CD1c-positive myeloid dendritic cell (primary cell): ENCODE results near the gene RASSF1.
A peak's percentile ranks its signal among the peaks of the same experiment; 100 is the strongest.

ENCODE experiments used
- DNase-seq: peaks from one replicate; pipeline ENCODE4 v3.0.0-alpha.2; 2016; ENCODE audit errors: extremely low spot score

Gene RASSF1

DNA sequence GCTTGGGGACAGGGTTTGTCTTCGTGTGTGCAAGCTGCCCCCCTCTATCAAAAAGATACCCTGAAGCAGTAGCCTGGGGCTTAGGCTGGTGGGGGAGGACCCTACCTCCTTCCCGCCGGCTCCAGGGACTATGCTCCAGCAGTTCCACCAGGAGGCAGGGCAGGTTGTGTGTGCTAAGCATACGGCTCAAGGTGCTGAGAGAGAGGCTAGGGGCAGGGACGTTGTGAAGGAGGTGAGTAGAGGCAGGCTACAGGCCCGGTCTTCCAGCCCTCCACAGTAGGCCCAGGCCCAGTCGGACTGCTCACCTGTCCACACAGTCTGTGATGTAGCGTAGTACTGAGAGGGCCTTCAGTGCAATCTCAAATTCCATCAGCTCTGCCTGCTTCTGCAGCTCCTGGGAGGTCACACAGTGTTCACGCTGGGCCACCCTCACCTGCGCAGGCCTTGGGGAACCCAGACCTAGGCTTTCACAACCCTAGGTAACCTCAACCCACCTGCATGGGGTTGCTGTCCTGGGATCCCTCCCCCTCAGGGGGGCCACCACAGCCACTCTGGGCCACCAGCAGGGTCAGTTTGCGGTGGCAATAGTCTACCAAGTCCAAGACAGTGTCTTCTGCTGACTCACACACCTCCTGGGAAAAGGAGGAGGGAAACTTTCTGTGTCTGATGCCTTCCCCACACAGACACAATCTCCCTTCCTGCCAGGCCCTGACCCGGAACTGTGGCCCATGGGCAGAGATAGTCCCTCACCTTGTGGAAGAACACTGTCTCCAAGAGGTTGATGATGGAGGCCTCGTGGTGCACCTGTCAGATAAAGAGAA is 2.4 kb upstream of the RASSF1 start:
- DNase-seq = no peak

DNA sequence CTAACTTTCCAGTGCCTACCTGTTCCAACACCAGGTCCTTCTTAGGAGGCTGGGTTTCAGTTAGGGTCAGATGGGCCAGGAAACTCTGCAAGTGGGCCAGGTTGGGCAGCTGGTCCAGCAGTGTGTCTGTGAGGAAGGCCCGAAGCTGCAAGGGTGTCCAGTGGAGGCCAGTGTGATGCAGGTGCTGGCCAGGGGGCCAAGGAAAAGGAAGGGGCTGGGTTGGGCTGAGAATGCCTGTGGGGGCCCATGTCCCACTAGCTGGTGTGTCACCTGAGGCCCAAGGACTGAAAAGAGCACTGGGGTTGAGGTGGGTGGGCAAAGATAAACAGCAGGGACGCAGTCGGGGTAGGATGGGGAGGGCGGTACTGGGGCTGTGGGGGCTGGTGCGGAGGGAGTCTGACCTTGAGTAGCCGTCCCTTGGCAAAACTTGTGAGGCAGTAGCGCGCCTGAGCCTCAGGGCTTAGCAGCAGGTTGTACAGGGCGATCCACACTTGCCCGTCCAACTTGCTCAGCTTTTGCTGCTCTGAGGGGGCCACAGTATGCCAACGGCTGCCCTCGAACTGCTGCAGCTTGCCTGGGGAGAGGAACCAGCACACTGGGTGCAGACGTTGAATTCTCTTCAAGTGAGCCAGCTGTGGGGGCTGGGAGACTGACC is 1.5 kb upstream of the RASSF1 start:
- DNase-seq = no peak

DNA sequence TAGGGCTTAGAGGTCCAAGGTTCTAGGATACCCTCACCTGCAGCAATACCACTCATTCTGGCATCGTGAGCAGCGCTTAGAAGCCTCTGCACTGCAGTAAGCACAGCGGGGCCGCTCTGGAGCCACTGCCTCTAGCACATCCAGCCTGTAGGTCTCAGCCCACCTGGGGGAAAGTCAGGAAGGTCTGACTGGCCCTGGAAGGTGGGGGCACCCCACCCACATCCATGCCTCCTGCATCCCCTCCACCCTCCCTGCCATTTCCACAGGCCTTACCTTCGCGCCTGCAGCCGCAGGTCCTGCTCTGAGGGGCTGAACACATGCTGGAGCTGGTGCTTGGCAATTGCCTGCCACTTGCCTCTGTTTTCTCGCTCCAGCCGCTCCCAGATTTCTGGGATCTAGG is 901 bp upstream of the RASSF1 start:
- no peak for DNase-seq

DNA sequence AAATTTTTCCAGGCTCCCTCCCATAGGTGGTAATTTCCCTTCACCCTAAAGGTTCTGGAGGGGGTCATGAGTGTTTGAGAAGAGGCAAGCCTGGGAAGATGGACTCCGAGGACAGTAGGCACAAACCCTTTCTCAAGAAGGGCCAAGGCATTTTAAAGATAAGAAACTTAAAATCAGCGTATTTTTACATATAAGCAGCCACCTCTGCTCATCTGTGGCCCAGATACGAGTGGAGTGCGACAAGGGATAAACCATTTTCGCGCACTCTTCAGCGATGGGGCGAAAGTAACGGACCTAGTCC is 539 bp downstream of the RASSF1 start:
- no peak for DNase-seq

DNA sequence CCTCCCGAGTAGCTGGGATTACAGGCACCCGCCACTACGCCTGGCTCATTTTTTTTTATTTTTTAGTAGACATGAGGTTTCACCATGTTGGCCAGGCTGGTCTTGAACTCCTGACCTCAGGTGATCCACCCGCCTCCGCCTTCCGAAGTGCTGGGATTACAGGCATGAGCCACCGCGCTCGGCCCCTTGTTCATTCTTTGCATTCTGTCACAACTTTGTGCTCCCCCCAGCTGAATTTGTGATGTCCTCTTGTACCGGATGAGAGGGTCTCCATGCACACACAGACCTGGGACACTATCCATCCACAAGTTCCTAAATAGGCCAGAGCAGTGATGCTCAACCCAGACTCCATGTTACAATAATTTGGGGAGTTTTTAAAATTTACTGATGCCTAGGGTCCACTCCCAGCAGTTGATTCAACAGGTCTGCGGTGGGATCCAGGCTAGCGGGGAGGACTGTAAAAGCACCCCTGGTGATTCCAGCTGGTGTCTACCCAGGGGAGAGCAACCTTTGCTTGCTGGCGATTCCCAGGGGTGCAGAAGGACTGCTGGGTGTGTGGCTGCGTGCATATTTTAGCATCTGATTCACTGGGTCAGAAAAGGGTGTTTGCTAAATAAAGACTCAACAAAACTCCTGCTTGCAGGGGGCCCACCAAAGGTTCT is 1.0 kb downstream of the RASSF1 start:
- no peak for DNase-seq

DNA sequence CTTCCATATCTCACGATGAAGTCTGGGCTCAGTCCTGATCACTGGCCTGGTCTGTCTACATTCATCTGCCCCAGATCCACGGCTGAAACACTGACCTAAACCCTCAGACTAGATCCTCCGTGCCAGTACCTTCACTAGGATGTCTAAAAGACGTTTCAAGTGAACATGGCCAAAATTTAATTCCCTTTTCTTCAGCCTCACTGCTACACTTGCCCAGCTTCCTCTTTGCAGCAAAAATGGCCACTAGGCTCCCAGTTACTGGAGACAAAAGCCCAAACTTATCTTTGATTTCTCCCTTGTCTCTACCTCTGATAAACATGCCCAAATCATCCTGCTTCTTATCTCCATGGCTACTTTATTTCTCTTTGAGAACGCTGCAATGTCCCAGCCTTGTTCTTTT is 1.7 kb downstream of the RASSF1 start:
- DNase-seq = peak; percentile 71

DNA sequence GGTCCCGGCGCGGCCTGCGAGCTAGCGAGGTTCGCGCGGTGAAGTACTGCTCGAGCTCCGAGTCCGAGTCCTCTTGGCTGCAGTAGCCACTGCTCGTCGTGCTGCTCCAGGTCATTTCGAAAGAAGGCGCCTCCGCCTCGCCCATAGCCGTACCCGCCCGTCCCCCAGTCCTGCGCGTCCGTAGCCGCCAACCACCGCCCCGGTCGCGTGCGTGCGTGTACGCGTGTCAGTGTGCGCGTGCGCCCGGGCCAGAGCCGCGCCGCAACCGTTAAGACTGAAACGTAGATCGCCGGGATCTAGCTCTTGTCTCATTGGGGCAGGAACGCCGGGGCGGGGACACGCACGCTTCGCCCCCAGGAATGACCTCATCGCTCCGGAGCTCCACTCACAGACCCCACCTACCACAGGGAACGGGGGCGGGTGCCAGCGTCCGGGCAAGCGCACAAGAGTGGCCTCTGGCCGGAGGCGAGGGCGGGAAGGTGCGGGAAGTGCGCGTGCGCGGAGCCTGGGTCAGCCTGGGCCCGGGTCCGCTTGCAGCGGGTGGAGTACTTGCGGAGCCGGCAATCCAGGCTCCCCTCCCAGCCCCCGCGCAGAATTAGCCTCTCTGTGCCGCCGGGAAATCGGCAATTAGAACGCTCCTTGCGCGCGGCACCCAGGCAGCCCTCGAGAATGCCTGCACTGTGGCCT is 3.3 kb downstream of the RASSF1 start:
- peak; percentile 99 for DNase-seq

DNA sequence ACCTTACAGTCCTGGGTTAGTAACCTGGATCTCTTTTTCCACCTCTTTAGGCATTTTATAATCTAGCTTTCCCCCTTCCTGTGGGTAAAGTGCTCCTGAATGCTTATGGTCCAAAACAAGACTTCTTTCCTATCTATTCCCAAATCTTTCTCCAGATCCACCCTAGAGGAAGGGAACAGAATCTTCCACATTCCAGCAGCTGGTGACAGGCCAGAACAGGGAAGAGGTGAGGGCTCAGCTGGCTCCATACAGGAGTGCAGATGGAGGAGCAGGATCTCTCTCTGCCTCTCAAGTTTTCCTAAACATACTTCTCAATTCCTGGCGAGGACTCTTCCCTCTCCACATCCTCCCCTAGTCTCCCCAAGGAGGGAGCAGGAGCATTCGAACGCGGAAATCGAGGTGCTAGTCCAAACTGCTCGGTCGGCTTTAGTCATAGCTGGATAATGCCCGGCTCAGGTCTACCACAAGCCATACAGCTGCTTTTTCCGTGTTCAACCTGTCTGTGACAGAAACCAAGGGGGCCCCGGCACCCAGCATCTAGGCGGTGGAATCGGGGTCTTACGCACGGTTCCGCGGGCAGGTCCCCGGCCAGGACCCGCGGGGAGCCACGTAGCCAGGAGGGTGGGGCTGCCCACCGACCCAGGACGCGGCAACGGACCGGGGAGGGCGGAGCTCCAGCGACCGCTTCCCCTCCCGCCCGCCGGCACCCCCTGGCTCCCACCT is 4.0 kb downstream of the RASSF1 start:
- DNase-seq = no peak

DNA sequence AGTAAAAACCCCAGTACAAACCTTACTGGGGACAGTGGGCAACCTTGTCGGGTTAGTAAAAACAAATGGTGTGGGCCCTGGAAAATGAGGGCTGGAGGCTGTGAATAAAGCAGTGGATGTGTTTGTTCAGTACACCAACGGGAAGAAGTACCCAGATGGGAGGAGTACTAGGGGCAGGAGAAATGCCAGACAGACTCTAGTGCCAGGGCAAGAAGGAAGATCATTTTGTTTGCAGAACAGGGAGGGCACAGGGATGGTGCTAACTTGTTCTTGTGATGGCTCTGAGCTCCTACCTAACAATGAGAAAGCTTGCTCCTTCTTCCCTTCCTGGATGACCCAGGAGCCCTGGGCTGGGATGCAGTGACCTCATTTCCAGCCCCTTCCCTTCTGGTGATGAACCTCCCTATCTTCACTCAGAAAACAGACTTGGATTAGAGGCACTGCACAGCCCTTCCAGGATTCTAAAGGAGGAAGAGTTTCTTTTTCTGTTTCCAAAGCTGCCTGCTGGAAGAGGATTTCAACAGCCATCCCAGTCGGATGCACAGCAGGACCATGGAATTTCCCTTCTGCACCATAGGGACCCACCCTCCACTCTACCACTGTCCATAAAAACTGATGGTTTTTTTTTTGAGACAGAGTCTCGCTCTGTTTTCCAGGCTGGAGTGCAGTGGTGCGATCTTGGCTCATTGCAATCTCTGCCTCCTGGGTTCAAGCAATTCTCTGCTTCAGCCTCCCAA is 6.1 kb downstream of the RASSF1 start:
- DNase-seq = no peak

DNA sequence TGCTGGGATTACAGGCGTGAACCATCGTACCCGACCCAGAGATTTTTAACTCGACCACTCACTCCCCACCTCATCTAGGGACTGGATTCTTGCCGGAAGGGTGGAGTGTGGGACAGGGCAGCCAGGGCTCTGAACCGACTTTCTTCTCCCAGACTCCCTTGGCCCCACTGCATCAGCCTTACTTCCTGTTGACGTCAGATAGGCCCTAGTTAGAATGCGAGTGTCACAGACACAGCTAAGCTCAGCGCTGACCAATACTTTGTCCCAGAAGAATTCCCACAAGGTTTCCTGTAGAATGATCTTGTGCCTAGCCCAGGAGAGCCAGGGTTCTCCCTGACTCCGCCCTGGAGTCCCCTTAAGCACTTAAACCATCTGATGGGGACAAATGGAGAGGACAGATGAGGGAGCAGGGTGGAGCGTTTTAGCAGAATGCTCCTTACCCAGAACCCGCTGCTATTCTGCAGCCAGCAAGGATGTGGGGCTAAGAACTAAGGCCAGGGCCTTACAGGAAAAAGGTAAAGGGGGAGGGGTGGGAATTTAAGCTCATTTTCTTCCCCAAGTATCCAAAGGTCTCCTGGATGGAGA is 6.8 kb downstream of the RASSF1 start:
- DNase-seq = no peak

DNA sequence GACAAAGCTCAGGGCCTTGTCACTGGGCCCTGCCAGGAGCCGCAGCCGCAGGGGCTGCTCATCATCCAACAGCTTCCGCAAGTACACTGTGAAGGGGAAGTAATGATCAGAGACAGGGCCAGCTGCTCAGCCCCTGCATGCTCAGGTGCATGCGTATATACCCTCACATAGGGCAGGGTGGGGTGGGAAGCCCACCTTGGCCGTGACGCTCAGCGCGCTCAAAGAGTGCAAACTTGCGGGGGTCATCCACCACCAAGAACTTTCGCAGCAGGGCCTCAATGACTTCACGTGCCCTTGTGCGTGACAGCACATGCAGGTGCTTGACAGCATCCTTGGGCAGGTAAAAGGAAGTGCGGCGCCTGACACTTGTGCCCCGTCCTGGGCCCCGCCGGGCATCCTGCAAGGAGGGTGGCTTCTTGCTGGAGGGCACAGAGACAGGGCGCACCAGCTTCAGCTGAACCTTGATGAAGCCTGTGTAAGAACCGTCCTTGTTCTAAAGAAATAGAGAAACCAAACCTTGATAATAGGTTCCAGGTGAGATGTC is 9.2 kb downstream of the RASSF1 start:
- DNase-seq = no peak

DNA sequence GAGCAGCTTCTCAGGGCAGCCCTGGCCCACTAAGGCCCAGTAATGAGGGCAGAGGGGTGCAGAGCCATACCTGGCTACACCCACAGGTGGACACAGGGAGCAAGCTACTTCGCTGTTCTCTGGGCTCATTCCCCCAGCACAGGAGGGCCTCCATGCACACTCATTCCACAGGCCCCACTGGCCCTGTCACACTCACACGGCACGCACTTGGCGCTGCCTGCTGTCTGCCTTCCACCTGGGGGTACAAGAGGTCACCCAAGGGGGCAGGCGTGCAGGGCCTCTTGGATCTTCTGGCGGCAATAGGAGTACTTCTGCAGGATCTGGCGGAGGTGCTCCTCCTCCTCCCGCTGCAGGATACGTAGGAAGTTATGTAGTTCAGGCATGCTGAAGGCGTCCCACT is 10.3 kb downstream of the RASSF1 start:
- DNase-seq = no peak

DNA sequence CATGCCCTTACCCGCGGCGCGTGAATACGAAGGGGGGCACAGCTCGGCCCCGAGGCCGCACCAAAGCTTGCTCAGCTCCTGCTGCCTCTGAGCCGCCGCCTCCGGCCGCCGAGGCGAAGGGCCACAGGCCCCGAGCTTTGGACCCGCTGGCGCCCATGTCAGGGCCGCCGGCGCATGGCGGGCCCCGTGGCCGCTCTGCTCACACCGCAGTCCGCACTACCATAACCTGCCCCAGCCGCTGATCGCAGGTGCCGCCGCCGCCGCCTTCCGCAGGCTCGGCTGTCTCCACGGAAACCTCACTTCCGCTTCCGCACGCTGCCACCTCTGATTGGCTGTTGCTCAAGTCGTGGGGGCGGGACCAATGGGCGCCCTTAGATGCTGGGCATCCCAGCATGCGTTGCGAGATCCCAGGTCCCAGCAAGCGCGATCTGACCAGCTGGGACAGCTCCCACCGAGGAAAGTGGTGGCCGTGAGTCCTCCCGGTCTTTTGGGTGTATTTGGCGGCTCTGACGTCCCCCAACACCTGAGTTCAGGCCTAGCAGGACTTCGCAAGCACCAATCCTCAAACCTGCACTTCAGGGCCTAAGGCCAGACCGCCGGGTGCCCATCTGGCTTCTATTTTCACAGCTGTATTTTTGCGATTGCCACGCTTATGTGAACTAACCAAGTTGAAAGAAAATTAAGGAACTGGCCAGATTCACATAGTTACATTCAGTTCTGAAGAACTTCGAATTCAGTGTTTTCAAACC is 12.5 kb downstream of the RASSF1 start, which contains the start of gene TUSC2:
Gene TUSC2 (minus strand): TSS at position 281 of the 749 bp plus-strand sequence. CDS start 124 bp downstream, at position 157.
- peak; percentile 98 for DNase-seq

DNA sequence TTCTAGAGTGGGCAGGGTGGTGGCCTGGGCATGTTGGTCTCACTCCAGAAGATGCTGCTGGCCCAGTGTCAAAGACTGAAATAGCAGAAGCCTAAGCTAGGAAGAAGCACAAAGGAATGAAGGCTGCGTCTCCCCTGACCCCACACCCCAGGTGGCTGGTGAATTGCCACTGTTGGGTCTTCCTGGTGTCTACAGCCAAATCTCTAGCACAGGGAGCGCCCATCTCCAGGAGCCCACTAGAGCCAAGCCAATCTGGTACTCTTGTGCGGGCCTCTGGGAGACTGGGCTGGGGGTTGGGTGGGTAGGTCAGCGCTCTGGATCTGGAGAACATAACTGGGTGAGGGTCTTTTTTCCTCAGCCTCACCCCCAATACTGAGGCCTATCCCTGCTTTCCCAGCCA is 13.5 kb downstream of the RASSF1 start:
- DNase-seq = no peak

DNA sequence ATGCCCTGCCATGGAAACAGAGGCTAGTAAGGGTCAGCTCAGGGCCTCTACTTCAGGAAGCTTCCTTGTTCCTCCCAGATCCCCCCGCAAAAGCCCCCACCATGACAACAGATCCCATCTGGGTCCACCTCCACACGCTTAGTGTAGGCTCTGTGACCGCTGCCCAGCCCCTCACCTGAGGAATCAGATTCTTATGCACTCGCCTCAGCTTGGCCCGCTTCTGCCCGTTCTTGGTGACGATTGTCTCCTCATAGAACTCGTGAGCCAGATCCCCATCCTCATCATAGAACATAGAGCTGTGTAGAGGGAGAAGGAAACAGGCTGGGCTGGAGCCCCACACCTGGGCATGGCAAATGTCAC is 14.5 kb downstream of the RASSF1 start:
- DNase-seq = no peak

DNA sequence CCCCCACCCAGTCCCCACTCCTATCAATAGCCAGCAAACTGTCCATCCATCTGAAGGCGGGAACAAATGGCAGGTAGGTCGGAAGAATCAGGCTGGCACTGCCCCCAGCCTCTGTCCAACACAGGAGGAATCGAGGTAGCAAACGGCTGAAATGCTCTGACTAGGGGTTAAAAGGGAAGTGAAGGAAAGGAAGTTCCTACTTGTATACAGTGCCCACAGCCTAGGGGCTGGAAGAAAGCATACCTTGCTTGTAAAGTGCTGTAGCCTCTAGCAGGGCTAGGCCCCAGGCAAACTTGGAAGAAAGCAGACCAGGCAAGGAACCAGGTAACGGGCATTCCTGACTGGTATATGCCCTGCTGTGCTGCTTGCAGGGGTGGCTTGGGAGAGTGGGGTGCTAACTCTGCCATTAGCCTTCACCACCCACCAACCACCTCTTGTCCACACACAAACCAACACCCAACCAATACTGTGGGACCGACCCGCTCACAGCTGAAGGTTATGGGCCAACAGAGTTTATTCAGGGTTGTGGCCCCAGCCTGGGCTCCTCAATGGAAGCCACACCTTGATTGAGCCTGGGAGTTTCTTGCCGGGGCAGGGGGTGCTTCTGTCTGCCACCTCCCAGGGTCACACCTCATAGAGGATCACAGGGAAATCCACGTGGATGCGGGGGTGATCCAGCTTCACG is 15.0 kb downstream of the RASSF1 start:
- peak; percentile 36 for DNase-seq

DNA sequence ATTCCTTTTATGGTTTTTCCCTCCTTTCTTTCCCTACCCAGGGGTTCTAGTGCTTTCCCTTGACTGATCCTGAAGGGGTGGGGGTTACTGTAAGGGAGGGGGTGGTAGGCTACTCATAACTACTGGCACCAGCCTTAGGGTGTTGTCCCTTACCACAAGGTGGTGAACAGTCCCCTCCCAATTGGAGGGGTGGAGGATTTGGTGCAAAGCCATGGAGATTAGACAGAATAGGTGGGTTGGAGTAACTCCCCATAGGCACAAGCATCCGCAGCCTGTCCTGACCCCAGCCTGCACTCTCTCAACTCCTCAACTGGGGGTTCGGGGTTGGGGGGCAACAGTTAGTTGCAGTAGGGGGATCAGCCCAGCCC is 15.5 kb downstream of the RASSF1 start:
- DNase-seq = no peak

DNA sequence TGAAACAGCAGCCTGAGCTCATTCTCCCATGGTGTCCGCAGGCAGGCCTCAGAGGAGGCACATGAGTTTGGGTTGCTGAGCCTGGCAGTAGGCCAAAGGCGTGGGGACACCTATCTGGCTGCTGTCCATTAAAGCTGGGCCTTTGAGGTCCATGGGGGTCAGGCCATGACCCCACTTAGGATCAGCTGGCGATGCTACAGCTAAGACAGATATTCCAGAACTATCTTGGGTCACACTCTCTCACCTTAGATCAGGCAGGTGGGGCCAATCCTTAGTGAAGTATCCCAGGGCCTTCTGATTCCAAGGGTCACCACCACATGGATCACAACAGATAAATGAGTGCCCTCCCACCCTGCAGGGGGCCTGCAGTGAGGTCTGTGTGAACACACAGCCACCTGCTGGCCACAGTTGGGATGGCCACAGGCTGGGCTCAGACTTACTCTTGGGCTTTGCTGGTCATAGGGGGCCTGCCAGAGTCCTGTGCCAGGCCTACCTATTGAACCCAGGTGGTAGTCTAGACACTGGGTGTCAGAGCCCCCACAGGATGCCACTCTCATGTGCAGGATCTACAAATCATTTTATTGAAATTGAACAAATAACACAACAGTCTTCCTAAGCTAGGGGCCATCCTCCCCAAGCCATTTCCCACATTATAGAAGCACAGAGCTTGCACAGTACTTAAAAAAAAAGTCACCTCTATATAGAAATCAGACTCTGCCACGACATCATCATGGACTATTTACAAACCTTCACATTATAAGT is 16.1 kb downstream of the RASSF1 start:
- DNase-seq = peak; percentile 64
